Measurements from ENCODE around the gene PHGDH. TPM values are rescaled to one million over a fixed set of nuclear protein-coding genes. Genes with fewer than 3 reads are reported as not detected.

The PHGDH gene
- total RNA-seq, 1 experiment from 2014 or later: 82.0 TPM

DNA sequence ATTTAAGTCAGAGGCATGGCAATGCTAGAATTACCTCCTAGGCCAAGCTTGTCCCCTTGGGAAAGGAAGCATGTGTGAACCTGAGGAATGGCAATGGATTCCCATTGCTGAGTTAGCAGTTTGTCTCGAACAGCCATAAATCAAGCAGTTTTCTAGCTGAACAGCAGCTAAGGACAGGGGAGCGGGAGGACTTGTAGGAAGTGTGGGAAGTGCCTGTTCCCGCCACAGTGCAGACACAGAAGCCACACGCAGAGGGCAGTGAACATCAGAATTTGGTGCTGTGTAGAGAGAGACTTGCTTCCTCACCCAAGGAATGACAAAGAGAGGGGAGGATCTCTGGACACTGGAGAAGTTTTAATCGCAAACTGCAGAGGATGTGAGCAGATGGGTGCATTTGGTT is 3.8 kb downstream of the PHGDH start:
- no peak for ATAC-seq
- CTCF ChIA-PET: no interaction called here
- H3K27ac ChIP-seq (ENCODE audit: low read length): no peak overlapping the region

DNA sequence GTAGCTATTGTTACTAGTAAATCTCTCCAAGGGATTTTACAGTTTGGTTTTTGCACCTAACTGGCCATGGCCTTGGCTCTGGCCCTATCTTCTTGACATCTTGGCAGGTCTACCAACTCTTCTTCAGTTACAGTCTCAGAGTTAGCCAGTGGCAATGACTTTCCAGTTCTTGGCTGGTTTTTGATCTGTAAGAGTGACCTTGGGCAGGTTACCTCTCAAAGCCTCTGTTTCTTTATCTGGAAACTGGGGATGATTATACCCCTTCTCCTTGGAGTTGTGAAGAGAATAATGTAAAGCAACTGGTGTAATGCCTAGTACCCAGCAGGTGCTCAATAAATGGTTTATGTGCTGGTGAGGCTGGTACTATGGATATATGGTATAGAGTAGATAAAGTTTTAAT is 6.7 kb downstream of the PHGDH start:
- intact Hi-C loops (cut with micrococcal nuclease; ENCODE audit: unreplicated experiment): no loop called here
- BruUV-seq (replicated peaks): no TSS peak

More for the DNA sequence above, 3.8 kb downstream of the PHGDH start:
- intact Hi-C loops (cut with micrococcal nuclease; ENCODE audit: unreplicated experiment): no loop called here
- Histone ChIP-seq H3K4me1 (ENCODE audit: control insufficient read depth, insufficient read depth, low read length) (peaks cover 15% of the 10 kb centered on the region), H3K27me3 (ENCODE audit: control insufficient read depth, insufficient read depth, low read length) (peaks cover 3% of the 10 kb centered on the region; the same call in 1 of the 2 replicates), H3K36me3 (ENCODE audit: control insufficient read depth, insufficient read depth, low read length) (no peaks in the 10 kb centered on the region), H3K9me3 (ENCODE audit: control insufficient read depth, insufficient read depth, low read depth, low read length) (no peaks in the 10 kb centered on the region), H3K4me3 (ENCODE audit: low read depth in 2 of 2, low read length in 2 of 2) (no peak overlapping the region)
- no peak for DNase-seq (ENCODE audit: low read depth, low spot score)
- TF ChIP-seq TCF7L2 (IDR thresholded peaks at IDR 0.05; ENCODE audit: low read depth, low read length) (no peak), SIN3A (IDR thresholded peaks at IDR 0.05; ENCODE audit: borderline replicate concordance, insufficient read depth, low read depth, low read length) (no peak), POLR2AphosphoS5 (IDR thresholded peaks at IDR 0.05; ENCODE audit: low read depth, low read length) (no peak)
- TF ChIP-seq, protein P1, sequence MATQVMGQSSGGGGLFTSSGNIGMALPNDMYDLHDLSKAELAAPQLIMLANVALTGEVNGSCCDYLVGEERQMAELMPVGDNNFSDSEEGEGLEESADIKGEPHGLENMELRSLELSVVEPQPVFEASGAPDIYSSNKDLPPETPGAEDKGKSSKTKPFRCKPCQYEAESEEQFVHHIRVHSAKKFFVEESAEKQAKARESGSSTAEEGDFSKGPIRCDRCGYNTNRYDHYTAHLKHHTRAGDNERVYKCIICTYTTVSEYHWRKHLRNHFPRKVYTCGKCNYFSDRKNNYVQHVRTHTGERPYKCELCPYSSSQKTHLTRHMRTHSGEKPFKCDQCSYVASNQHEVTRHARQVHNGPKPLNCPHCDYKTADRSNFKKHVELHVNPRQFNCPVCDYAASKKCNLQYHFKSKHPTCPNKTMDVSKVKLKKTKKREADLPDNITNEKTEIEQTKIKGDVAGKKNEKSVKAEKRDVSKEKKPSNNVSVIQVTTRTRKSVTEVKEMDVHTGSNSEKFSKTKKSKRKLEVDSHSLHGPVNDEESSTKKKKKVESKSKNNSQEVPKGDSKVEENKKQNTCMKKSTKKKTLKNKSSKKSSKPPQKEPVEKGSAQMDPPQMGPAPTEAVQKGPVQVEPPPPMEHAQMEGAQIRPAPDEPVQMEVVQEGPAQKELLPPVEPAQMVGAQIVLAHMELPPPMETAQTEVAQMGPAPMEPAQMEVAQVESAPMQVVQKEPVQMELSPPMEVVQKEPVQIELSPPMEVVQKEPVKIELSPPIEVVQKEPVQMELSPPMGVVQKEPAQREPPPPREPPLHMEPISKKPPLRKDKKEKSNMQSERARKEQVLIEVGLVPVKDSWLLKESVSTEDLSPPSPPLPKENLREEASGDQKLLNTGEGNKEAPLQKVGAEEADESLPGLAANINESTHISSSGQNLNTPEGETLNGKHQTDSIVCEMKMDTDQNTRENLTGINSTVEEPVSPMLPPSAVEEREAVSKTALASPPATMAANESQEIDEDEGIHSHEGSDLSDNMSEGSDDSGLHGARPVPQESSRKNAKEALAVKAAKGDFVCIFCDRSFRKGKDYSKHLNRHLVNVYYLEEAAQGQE (IDR thresholded peaks at IDR 0.05; ENCODE audit: insufficient read depth in 1 of 2, low read depth in 2 of 2, low read length in 1 of 2): no peak
- in situ Hi-C loops (cut with HindIII; ENCODE audit: low pct_unique_long_range_greater_than_20kb, low sequenced_read_pairs): no loop called here
- no TSS peak for BruUV-seq (replicated peaks)
- POLR2A ChIA-PET: interaction anchor here (0.6 kb wide), 1 partner anchor 72 kb away, joined by 3 read pairs; no protein-coding TSS in a partner anchor

More for the DNA sequence above, 6.7 kb downstream of the PHGDH start:
- H3K9me3 ChIP-seq (ENCODE audit: control insufficient read depth, insufficient read depth, low read depth, low read length): no peaks in the 10 kb centered on the region
- ATAC-seq (no peak), DNase-seq (ENCODE audit: low read depth, low spot score) (no peak)
- POLR2A ChIA-PET: no interaction called here
- H3K4me1 ChIP-seq (ENCODE audit: control insufficient read depth, insufficient read depth, low read length): 0 out of 2 replicates have a peak, but pooled peaks cover 4% of the 10 kb centered on the region
- CTCF ChIA-PET: no interaction called here
- H3K4me3 ChIP-seq (ENCODE audit: low read depth in 2 of 2, low read length in 2 of 2): no peak overlapping the region
- no peaks in the 10 kb centered on the region for H3K27me3 ChIP-seq (ENCODE audit: control insufficient read depth, insufficient read depth, low read length)
- TF ChIP-seq, protein P1 (IDR thresholded peaks at IDR 0.05; ENCODE audit: insufficient read depth in 1 of 2, low read depth in 2 of 2, low read length in 1 of 2): no peak
- no peak for TF ChIP-seq SIN3A (IDR thresholded peaks at IDR 0.05; ENCODE audit: borderline replicate concordance, insufficient read depth, low read depth, low read length)
- TF ChIP-seq POLR2AphosphoS5 (IDR thresholded peaks at IDR 0.05; ENCODE audit: low read depth, low read length): no peak
- in situ Hi-C loops (cut with HindIII; ENCODE audit: low pct_unique_long_range_greater_than_20kb, low sequenced_read_pairs): no loop called here
- H3K36me3 ChIP-seq (ENCODE audit: control insufficient read depth, insufficient read depth, low read length): no peaks in the 10 kb centered on the region
- no peak overlapping the region for H3K27ac ChIP-seq (ENCODE audit: low read length)
